Measurements from ENCODE around the gene HSPA1A.

DNA sequence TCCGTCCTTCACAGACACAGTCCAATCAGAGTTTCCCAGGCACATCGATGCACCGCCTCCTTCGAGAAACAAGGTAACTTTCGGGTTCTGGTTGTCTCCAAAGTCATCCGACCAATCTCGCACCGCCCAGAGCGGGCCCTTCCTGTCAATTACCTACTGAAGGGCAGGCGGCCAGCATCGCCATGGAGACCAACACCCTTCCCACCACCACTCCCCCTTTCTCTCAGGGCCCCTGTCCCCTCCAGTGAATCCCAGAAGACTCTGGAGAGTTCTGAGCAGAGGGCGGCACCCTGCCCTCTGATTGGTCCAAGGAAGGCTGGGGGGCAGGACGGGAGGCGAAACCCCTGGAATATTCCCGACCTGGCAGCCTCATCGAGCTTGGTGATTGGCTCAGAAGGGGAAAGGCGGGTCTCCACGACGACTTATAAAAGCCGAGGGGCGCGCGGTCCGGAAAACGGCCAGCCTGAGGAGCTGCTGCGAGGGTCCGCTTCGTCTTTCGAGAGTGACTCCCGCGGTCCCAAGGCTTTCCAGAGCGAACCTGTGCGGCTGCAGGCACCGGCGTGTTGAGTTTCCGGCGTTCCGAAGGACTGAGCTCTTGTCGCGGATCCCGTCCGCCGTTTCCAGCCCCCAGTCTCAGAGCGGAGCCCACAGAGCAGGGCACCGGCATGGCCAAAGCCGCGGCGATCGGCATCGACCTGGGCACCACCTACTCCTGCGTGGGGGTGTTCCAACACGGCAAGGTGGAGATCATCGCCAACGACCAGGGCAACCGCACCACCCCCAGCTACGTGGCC, 12.1 kb downstream of the HSPA1A start, which contains the start of gene HSPA1B:
- TF ChIP-seq EP300 (IDR thresholded peaks at IDR 0.05) (peak; percentile 42), POLR2AphosphoS5 (IDR thresholded peaks at IDR 0.05) (peak; percentile 100)
- TF ChIP-seq, protein P1, sequence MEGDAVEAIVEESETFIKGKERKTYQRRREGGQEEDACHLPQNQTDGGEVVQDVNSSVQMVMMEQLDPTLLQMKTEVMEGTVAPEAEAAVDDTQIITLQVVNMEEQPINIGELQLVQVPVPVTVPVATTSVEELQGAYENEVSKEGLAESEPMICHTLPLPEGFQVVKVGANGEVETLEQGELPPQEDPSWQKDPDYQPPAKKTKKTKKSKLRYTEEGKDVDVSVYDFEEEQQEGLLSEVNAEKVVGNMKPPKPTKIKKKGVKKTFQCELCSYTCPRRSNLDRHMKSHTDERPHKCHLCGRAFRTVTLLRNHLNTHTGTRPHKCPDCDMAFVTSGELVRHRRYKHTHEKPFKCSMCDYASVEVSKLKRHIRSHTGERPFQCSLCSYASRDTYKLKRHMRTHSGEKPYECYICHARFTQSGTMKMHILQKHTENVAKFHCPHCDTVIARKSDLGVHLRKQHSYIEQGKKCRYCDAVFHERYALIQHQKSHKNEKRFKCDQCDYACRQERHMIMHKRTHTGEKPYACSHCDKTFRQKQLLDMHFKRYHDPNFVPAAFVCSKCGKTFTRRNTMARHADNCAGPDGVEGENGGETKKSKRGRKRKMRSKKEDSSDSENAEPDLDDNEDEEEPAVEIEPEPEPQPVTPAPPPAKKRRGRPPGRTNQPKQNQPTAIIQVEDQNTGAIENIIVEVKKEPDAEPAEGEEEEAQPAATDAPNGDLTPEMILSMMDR (IDR thresholded peaks at IDR 0.05), result no peak

All from esophagus muscularis mucosa (tissue), 4 donors.